GM12891 (cell line): ENCODE results near the gene WAPL.

Source experiments
- POLR2A ChIP-seq: IDR thresholded peaks from 2 replicates; pipeline ENCODE4 v1.6.1; 2011; ENCODE audit warnings: low read depth, low read length, control low read depth
- POLR2AphosphoS5 ChIP-seq: IDR thresholded peaks from 2 replicates; pipeline ENCODE4 v1.6.1; 2011; ENCODE audit warnings: low read depth, low read length, control low read depth
- POU2F2 ChIP-seq: IDR thresholded peaks from 2 replicates; pipeline ENCODE4 v1.6.1; 2011; ENCODE audit warnings: low read depth, mild to moderate bottlenecking, control low read depth, low read length, moderate library complexity
- TAF1 ChIP-seq: IDR thresholded peaks from 2 replicates; pipeline ENCODE4 v1.6.1; 2011; ENCODE audit warnings: low read depth, low read length, control low read depth

GRCh38 chr10:86390337-86391120, 131.1 kb downstream of the WAPL start:
- TF ChIP-seq TAF1 (no peak), POU2F2 (no peak), POLR2A (no peak), POLR2AphosphoS5 (no peak)
